Ovary (tissue), 9 donors: ENCODE data around the gene DESI2. TPM values are rescaled to one million over a fixed set of nuclear protein-coding genes. Genes with fewer than 3 reads are reported as not detected.
"Not testable (repeated sequence)": the region's sequence is repeated elsewhere in the genome, so short reads cannot be mapped to it uniquely, and the experiment has no call there.

ENCODE experiments used
- DNase-seq, 5 donors: peaks; one replicate each; pipeline ENCODE4 v3.0.0-alpha.2; 2019 to 2020
- H3K27ac ChIP-seq, 2 donors: fragments of 200-600 bp; one replicate each; pipeline versions ENCODE4 v1.5.1 to v1.8.0; 2019 to 2022
- H3K27me3 ChIP-seq: fragments of 200-600 bp; one replicate; pipeline ENCODE4 v1.8.0; 2022
- H3K36me3 ChIP-seq: fragments of 200-600 bp; sonication (generic); one replicate; pipeline ENCODE4 v1.5.1; 2019
- H3K4me1 ChIP-seq: one replicate; pipeline ENCODE4 v1.8.1; 2013; ENCODE audit warnings: mild to moderate bottlenecking, moderate library complexity; ENCODE audit not compliant: insufficient read depth
- H3K4me3 ChIP-seq: fragments of 200-600 bp; sonication (generic); one replicate; pipeline ENCODE4 v1.5.1; 2017
- H3K9me3 ChIP-seq, 2 donors: fragments of 200-600 bp in 1 of 2; sonication (generic) in 1 of 2; one replicate each; pipeline versions ENCODE4 v1.5.1 to v1.8.1; 2013 to 2019; ENCODE audit warnings: mild to moderate bottlenecking in 1 of 2, moderate library complexity in 1 of 2
- CTCF ChIP-seq, 3 donors: fragments of 450-650 bp in 2 of 3; fragments of 200-600 bp in 1 of 3; IDR thresholded peaks; one replicate each; pipeline versions ENCODE4 v1.5.1 to v1.8.0; 2016 to 2022; ENCODE audit warnings: antibody characterized with exemption in 3 of 3, mild to moderate bottlenecking in 1 of 3
- EP300 ChIP-seq: sonication (generic); formaldehyde crosslinking; IDR thresholded peaks from one replicate; pipeline ENCODE4 v1.6.1; 2017; ENCODE audit warnings: antibody characterized with exemption
- POLR2A ChIP-seq: fragments of 450-650 bp; IDR thresholded peaks from one replicate; pipeline ENCODE4 v1.6.1; 2017; ENCODE audit warnings: antibody characterized with exemption, mild to moderate bottlenecking, moderate library complexity
- WGBS, 3 donors: extraction: QIAGEN DNeasy Blood & Tissue Kit in 1 of 3; methylation state at CpG; one replicate each; pipeline versions ENCODE4 v1.1.5 to v1.1.7; 2013 to 2017; 5-methylcytosine and 5-hydroxymethylcytosine counted together
- intact Hi-C, 4 donors: fragments of 100-400 bp; cut with DNase I; formaldehyde crosslinking; loops; one replicate each; pipeline versions ENCODE4 v1.11.0 to v1.15.1; 2022 to 2023
- polyA plus RNA-seq, 2 donors: library from polyadenylated mRNA; stranded (reverse); fragments of 200-250 nt in 1 of 2; fragments of 350-450 nt in 1 of 2; fragmentation: Illumina TruSeq in 1 of 2; extraction: RNeasy Lipid Tissue Mini Kit (QIAGEN cat#74804) in 1 of 2; gene quantifications; one replicate each; pipeline ENCODE4 v1.2.3, GENCODE V29; 2013 to 2014
- total RNA-seq, 7 donors: library from RNA; depleted of rRNA in 2 of 7; stranded (reverse); fragments of >200 nt in 2 of 7; fragmentation: NEBNext Ultra II Directional in 3 of 7; extraction: Animal tissue kit (Norgen Biotek cat#: 25700) in 3 of 7; gene quantifications; one replicate each; pipeline versions ENCODE4 v1.1.0 to v1.2.4, GENCODE V29; 2016 to 2023
- donor health status: DM: no; HTN: no; CAD: no; lungs with moderate emphysema.
- donor health status: DM: no; HTN: no; CAD: no.
- donor health status: Bipolar disorder and iron deficiency.
- donor health status: DM: yes; HTN: yes; CAD: no.
- donor health status: DM: no; HTN: no; CAD: no.
- donor health status: DM: yes; HTN: yes; CAD: no.

DESI2 gene
- total and polyA plus RNA-seq, 9 donors: 12.5 to 33.4 (median 23.4) TPM

- intact Hi-C loops: no loop called here
- Histone ChIP-seq H3K27me3 (no peaks in the 10 kb centered on the region), H3K4me3 (no peak overlapping the region), H3K27ac (no peak overlapping the region), H3K36me3 (no peaks in the 10 kb centered on the region), H3K9me3 (no peaks in the 10 kb centered on the region), H3K4me1 (peaks cover 4% of the 10 kb centered on the region)
- 96% methylated on average over 15 of the region's 15 CpGs for WGBS, 3 donors
- no peak for DNase-seq
- TF ChIP-seq POLR2A (no peak), EP300 (no peak), CTCF (IDR thresholded peaks at IDR 0.05) (no peak)
Observed at GRCh38 chr1:244732851-244733450, 80.0 kb downstream of the DESI2 start.

GRCh38 chr1:244735404-244735803, 82.5 kb downstream of the DESI2 start:
- intact Hi-C loops: no loop called here
- Histone ChIP-seq H3K27me3 (no peaks in the 10 kb centered on the region), H3K36me3 (no peaks in the 10 kb centered on the region), H3K4me3 (no peak overlapping the region), H3K4me1 (peaks cover 2% of the 10 kb centered on the region), H3K27ac (no peak overlapping the region), H3K9me3 (no peaks in the 10 kb centered on the region)
- no peak for DNase-seq
- WGBS, 3 donors: 95 to 100% (median 98%) methylated on average over 6 of the region's 6 CpGs
- no peak for TF ChIP-seq CTCF (IDR thresholded peaks at IDR 0.05)
- TF ChIP-seq POLR2A: no peak
- TF ChIP-seq EP300: no peak

DNA sequence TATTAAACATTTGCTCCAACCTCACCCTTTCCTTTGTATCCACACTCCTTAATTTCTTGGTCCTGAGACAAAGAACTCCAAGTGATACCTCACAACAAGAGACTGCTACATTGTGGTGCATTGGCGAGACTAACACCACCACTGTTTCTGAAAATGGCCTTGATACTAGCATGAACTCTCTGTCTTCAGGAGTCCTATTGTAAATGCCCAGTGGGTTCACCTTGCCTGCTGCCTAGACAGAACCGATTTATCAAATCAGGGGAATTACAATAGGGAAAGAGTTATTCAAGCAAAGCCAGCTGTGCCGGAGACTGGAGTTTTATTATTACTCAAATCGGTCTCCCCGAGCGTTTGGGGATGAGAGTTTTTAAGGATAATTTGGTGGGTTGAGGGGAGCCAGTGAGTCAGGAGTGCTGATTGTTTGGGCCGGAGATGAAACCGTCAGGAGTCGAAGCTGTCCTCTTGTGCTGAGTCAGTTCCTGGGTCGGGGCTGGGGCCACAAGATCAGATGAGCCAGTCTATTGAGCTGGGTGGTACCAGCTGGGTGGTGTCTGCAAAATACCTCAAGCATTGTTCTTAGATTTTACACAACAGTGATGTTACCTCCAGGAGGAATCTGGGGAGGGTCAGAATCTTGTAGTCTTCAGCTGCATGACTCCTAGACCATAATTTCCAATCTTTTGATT, 83.1 kb downstream of the DESI2 start:
- Histone ChIP-seq H3K9me3 (no peaks in the 10 kb centered on the region), H3K4me3 (no peak overlapping the region), H3K4me1 (no peaks in the 10 kb centered on the region), H3K36me3 (no peaks in the 10 kb centered on the region), H3K27ac (no peak overlapping the region), H3K27me3 (no peaks in the 10 kb centered on the region)
- TF ChIP-seq CTCF (IDR thresholded peaks at IDR 0.05): no peak
- TF ChIP-seq EP300: no peak
- no peak for TF ChIP-seq POLR2A
- WGBS, 3 donors: 91 to 92% (median 92%) methylated on average over 10 of the region's 10 CpGs
- intact Hi-C loops: no loop called here
- no peak for DNase-seq

DNA sequence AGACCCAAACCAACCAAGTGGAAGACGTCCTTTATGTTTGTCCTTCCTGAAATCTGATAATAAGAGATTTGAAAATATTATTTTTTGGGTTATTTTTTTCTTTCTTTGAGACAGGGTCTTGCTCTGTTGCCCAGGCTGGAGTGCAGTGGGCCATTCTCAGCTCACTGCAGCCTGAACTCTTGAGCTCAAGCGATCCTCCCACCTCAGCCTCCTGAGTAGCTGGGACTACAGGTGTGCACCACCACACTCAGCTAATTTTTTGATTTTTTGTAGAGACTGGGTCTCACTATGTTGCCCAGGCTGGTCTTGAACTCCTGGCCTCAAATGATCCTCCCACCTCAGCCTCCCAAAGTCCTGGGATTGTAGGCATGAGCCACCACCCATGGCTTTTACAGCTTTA, 86.2 kb downstream of the DESI2 start:
- WGBS, 3 donors: 71 to 93% (median 88%) methylated on average over 2 of the region's 2 CpGs
- H3K36me3 ChIP-seq, H3K27ac ChIP-seq, intact Hi-C loops, H3K4me1 ChIP-seq, DNase-seq, H3K4me3 ChIP-seq, H3K27me3 ChIP-seq, H3K9me3 ChIP-seq: not testable (repeated sequence)

DNA sequence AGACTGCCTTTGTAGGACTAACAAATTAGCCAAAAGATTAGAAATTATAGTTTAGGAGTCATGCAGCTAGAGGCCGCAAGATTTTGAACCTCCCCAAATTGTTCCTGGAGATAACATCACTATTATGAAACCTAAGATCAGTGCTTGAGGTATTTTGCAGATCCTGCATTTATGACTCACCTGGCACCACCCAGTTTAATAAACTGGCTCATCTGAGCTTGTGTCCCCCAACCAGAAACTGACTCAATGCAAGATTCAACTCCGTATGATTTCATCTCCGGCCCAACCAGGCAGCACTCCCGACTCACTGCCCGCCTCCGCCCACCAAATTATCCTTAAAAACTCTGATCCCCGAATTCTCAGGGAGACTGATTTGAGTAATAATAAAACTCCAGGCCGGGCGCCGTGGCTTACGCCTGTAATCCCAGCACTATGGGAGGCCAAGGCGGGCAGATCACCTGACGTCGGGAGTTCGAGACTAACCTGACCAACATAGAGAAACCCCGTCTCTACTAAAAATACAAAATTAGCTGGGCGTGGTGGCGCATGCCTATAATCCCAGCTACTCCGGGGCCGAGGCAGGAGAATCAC, 87.2 kb downstream of the DESI2 start:
- H3K27ac ChIP-seq, H3K27me3 ChIP-seq, H3K9me3 ChIP-seq, H3K4me3 ChIP-seq, DNase-seq, H3K4me1 ChIP-seq, H3K36me3 ChIP-seq, intact Hi-C loops: not testable (repeated sequence)
- 73 to 89% (median 82%) methylated on average over 19 to 20 of the region's 20 CpGs for WGBS, 3 donors
